HG02571 (cell line): ENCODE data around the gene GDPD1.
"Not testable (repeated sequence)": the region's sequence is repeated elsewhere in the genome, so short reads cannot be mapped to it uniquely, and the experiment has no call there.

ENCODE experiments used
- ATAC-seq: cut with Tn5 transposase; IDR thresholded peaks from one replicate; pipeline ENCODE4 v1.9.1; 2021; ENCODE audit warnings: mild to moderate bottlenecking, moderate library complexity; ENCODE audit not compliant: unreplicated experiment

The GDPD1 gene

DNA sequence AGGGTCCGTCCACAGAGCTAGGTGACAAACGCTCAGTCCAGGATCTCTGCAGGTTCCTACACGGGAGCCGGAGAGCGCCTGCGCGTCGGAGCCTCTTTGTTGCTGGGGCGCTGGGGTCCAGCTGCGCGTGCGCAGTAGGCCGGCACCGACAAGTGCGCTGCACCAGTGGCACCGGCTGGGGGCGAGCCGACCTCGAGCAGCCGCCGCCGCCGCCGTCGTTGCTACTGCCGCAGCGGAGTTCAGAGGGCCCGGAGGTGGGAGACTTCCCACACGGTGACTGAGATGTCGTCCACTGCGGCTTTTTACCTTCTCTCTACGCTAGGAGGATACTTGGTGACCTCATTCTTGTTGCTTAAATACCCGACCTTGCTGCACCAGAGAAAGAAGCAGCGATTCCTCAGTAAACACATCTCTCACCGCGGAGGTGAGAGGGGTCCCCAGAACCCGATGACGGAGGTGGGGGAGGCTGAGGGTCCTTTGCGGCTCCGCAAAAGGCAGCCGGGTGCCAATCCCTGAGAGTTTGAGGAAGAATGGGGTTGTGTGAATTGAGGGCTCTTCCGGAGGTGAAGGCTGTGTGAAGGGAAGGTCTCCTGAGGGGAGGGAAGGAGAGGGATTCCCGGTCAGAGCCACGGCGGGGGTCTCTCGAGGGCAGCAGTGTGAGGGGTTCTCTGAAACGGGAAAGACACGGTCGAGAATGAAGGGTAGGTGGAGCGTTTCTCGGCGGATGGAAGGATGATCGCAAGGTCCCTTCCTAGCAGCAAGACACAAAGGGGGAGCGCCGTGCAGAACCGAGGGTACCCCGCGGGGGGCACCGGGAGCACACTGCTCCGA, at the start of gene GDPD1:
Gene GDPD1 (plus strand): TSS at position 184 of the 831 bp plus-strand sequence. CDS start 99 bp downstream, at position 283.
- ATAC-seq, result peak; percentile 95

DNA sequence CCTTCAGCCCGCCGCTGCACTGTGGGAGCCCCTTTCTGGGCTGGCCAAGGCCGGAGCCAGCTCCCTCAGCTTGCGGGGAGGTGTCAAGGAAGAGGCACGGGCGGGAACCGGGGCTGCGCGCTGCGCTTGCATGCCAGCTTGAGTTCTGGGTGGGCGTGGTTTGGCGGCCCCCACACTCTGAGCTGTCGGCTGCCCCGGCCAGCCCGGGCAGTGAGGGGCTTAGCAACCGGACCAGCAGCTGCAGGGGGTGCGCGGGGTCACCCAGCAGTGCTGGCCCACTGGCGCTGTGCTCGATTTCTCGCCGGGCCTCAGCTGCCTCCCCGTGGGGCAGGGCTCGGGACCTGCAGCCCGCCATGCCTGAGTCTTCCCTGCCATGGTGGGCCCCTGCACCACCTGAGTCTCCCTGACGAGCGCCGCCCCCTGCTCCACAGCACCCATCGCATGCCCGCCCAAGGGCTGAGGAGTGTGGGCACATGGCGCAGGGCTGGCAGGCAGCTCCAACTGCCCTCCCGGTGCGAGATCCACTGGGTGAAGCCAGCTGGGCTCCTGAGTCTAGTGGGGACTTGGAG, 47.8 kb upstream of the GDPD1 start:
- ATAC-seq, result no peak

DNA sequence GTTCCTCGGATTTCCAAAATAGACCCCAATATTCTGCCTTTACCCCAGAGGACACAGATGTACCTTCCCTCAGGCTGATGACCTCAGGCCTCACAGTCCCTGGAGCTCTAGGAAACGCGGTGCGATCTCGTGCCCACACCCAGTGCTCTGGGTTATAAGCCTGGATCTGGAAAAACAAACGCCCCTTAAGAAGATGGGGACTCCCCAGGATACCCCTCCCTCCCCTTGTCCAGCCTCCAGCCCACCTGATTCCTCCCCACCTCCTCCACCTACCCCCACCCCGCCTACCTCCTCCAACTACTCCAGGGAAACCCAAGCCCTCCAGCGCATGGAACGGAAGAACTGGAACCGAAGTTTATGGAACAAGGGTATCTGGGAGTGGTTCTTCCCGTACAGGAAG, 45.6 kb upstream of the GDPD1 start:
- ATAC-seq, result no peak

DNA sequence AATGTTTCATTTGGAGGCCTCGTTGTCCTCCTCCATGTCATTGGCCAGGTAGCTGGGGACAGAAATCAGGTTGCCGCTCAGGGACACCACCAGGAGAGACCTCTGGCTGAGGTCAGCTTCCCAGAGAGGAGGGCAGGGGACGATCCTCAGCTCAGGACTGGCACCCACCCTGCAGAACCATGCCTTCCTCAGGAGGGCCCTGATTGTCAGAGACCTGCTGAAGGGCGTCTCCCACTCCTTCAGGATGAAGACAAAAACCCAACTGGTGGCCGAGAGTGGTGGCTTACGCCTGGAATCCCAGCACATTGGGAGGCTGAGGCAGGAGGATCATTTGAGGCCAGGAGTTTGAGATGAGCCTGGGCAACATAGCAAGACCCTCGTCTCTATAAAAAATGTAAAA, 45.2 kb upstream of the GDPD1 start:
- ATAC-seq, result no peak

DNA sequence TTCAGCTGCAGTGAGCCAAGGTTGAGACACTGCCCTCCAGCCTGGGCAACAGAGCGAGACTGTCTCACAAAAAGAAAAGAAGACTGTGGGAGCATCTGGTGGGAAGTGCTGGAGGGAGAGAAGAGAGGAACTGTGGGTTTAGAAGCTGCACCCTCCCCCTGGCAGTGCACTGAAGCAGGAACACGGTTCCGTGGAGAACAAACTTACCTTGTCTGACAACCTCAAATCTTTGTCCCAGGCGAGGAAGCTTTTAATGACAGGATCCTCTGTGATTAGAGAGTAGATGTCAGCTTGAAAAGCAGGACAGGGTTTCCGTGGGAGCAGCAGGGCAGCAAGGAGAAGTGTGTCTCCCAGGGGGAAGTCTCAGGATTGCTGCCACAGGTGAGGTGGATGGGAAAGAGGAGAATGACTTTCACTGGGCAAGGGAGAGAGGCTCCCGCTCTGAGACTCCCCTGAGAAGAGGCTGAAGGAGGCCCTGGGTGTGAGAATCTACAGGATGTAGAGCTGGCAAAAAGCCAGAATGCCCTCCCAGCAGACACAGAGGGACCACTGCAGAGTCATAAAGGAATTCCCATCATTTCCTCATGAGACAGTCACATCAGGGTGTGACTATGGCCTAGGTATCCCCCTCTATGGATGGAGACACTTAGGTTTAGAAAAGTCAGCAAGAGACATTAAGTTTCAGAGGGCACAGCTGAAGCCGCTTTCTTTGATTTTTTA, 41.9 kb upstream of the GDPD1 start:
- no peak for ATAC-seq

DNA sequence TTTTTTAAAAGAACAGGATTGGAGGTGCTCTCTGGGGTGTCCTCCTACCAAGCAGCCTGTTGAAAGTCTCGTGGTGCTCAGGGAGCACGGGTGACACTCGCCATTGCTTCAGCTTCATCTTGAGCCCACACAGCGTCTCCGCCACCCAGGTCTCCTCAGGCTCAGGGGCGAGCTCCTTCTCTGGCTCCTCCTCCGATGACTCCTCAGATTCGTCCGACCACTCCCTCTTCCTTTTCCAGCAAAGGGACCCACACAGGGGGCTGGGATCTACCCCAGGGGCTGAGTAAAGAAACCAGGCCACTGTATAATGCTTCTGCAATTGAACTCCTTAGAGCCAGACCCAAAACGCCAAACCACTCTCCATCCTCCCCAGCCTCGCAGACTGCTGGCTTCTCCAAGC, 40.7 kb upstream of the GDPD1 start:
- not testable (repeated sequence) for ATAC-seq

DNA sequence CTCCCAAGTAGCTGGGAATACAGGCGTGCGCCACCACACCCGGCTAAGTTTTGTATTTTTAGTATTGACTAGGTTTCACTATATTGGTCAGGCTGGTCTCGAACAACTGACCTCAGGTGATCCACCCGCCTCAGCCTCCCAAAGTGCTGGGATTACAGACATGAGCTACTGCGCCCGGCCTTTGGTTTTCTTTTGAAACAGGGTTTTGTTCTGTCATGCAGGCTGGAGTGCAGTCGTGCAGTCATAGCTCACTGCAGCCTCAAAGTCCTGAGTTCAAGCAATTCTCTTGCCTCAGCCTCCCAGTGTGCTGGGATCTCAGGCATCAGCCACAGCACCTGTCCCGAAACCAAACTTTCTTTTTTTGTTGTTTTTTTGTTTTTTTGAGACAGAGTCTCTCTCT, 39.7 kb upstream of the GDPD1 start:
- ATAC-seq, result no peak

DNA sequence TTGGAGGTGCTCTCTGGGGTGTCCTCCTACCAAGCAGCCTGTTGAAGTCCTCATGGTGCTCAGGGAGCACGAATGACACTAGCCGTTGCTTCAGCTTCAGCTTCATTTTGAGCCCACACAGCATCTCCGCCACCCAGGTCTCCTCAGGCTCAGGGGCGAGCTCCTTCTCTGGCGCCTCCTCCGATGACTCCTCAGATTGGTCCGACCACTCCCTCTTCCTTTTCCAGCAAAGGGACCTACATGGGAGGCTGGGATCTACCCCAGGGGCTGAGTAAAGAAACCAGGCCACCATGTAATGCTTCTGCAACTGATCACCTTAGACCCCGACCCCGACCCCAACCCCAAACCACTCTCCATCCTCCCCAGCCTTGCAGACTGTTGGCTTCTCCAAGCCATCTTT, 38.8 kb upstream of the GDPD1 start:
- no peak for ATAC-seq

DNA sequence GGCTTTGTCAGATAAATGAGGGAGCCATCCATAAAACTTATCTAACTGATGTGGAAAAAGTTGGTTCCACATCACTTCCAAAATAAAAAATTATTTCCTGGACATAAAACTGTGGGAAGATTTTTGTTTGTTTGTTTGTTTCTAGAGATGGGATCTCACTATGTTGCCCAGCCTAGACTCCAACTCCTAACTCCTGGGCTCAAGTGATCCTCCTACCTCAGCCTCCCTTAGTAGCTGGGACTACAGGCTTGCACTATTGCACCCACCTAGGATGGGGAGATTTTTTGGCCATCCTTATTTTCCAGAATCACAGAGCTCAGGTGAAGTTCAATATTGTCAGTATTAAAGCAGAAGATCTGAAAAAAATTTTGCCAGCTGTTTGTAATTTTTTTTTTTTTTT, 34.3 kb upstream of the GDPD1 start:
- ATAC-seq, result no peak

DNA sequence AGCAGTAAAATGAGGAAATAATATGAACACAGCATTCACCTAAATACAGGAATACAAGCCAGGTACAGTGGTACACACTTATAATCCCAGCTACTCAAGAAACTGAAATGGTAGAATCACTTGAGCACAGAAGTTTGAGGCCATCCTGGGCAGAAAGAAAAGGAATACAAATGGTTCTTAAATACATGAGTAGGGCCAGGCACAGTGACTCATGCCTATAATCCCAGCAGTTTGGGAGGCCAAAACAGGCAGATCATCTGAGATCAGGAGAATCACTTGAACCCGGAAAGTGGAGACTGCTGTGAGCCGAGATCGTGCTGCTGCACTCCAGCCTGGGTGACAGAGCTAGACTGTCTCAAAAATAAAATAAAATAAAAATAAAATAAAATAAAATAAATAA, 33.5 kb upstream of the GDPD1 start:
- ATAC-seq, result no peak

DNA sequence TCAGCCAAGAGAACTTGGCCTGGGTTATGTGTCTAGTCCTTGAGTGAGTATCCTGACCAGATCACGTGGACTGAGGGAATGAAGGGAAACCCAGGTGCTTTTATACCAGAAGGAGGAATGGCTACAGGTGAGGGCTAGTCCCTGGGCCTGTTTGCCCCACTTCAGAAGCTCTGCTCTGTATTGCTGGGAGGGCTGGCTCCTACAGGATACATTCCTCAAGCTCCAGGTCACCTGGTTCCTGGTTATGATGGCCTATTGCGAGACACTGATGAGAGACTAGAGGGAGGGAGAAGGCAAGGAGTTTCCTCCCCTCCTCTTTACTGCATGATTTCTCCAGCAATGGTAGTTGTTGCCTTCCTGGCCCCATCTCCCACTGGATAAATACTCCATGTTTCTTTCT, 29.5 kb upstream of the GDPD1 start:
- ATAC-seq, result no peak

DNA sequence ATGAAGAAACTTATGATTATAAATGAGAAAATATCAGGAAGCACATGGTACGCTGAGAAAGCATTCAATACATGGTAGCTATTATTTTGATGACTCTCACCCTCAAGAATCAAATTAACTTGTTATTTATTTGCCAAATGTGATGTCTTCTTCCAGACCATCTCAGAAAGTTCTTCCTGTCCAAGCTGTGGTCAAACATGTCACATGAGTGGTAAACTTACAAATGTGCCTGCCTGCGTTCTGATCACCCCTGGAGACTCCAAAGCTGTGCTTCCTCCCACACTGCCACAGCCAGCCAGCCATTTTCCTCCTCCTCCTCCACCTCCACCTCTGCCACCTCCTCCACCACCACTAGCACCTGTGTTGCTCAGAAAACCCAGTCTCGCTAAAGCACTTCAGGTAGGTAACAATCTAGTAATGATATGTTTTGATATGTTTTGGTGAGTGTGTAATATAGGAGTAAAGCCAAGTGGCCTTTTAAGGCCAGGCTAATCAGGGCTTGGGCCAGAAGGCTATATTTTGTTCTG, 26.9 kb upstream of the GDPD1 start:
- ATAC-seq, result no peak

DNA sequence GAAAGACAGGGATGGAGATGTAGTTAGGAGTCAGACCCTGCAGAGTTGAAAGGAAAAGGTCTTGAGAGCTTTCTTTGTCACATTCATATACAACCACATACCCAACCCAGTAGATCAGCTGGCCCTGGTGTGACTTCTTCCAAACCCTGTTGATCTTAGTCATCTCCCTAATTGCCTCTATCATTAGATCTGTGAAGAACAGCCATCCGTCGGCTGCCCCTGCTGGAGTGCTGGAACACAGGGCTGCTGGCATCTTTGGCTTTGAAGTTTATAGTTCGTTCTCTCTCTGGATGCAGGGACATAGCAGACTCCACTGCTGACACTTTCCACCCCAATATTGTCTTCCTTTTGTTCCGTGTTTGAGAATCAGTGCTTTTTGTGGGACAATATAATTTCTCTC, 20.9 kb upstream of the GDPD1 start:
- no peak for ATAC-seq

DNA sequence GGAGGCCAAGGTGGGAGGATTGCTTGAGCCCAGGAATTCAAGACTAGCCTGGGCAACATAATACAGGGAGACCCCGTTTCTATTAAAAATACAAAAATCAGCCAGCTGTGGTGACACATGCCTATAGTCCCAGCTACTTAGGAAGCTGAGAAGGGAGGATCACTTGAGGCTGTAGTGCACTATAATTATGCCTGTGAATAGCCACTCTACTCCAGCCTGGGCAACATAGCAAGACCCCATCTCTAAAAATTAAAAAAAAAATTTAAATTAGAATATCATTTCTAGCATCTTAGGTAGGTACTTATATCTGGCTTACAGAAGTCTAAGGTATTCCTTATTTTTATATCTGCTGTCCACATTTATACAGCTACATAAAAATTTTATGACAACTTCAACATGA, 18.0 kb upstream of the GDPD1 start:
- no peak for ATAC-seq

DNA sequence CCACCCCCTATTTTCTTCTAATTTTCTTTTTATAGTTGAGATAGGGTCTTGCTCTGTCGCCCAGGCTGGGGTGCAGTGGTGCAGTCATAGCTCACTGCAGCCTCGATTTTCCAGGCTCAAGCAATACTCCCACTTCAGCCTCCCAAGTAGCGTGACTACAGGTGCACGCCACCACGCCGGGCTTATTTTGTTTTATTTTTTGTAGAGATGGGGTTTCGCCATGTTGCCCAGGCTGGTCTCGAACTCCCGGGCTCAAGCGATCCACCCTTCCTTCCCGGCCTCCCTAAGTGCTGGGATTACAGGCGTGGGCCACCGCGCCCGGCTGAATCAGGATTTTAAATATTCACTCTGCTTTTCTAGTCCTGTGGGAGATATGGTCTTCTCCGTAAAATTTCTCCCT, 941 bp upstream of the GDPD1 start:
- ATAC-seq, result no peak

DNA sequence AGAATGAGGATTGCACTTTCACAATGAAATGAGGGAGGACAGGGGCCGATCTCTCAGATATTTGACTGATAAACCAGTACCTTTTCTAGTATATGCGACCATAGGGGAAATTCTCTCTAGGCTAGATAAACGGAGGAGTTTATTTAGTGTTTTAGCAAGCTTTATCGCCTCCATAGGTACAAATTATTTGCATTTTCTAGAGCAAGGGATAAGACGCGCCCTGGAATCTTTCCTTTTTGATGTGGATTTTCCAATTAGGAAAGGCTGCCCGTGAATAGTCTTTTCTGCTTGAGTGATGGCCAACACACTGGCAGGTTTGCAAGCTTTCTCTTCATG, 351 bp upstream of the GDPD1 start:
- no peak for ATAC-seq

DNA sequence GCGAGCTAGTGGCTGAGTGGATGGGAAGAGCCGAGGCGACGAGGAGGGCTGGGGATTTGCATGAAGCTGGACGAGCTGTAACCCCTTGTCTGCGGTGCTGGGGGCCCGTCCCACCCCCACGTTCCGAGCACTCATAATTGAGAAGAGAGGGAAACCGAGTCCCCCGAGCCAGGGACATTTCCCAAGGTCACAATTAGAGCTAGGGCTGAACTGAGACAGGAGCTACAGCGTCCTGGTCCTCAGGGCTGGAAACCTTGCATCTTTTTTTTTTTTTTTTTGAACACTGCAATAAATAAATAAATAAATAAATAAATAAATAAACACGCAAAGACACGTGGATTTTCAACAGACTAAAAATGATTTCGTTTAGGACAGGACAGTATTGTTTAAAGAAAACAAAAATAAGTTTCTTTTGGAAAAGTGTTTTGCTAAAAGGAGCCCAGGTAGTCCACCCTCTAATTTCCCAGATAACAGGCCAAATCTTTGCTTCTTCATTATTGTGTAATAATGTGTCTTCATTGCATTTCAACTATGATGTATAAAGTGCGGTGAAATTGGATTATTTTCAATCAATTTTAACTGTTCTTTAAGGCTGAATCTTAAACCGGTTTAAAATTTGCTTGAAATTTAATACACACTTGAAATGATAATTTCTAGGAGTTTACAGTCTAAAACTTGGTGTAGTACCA, 992 bp downstream of the GDPD1 start:
- no peak for ATAC-seq

DNA sequence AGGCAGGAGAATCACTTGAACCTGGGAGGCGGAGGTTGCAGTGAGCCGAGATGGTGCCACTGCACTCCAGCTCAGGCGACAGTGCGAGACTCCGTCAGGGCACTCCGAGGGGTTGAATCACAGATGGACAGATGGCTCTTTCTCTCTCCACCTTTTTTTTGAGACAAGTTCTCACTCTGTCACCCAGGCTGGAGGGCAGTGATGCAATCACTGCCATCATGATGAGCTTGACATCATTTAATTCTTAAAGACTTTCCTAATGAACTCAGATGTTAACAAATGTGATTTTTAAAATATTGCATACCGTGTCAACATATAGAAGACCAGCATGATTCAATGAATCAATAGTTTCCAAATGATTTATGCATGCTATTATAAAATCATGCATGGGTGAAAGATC, 3.5 kb downstream of the GDPD1 start:
- no peak for ATAC-seq

DNA sequence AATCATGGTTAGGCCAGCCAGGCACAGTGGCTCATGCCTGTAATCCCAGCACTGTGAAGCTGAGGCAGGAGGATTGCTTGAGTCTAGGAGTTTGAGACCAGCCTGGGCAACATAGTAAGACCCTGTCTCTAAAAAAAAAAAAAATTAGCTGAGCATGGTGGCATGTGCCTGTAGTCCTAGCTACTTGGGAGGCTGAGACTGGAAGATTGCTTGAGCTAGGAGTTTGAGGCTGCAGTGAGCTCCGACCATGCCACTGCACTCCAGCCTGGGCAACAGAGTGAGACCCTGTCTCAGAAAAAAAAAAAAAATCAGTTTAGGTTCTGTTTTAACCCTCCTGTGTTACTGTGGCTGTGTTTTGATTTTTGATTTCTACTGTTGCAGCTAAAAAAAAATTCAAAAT, 8.3 kb downstream of the GDPD1 start:
- not testable (repeated sequence) for ATAC-seq

DNA sequence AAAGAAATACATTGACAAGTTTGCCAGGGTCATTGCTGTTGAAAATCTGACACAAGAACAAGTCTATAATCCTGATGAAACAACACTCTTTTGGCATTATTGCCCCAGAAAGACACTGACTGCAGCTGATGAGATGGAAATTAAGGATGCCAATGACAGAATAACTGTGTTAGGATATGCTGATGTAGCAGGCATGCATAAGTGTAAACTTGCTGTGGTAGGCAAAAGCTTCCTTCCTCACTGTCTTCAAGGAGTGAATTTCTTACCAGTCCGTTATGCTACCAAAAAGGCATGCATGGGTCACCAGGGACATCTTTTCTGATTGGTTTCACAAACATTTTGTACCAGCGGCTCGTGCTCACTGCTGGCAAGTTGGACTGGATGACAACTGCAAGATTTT, 10.5 kb downstream of the GDPD1 start:
- no peak for ATAC-seq

DNA sequence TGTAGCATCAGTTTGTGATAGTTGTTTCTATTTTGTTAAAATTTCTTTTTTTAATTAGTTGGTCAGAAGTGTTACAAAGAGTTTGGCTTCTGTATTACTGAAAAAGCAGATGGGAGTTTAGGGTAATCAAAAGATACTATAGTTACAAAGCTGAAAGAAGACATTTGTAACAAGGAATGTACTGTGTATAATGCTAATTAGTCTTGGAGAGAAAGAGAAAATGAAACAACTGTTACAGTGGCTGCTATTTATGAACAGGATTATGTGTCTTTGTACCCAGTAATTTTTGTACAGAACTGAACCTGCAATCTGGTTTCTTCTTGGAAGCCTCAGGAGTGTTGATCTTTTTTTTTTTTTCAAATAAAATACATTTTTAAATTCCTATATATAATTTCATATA, 14.3 kb downstream of the GDPD1 start:
- no peak for ATAC-seq
